GM18507 (cell line): ENCODE data around the gene ZNF492.
"Not testable (repeated sequence)": the region's sequence is repeated elsewhere in the genome, so short reads cannot be mapped to it uniquely, and the experiment has no call there.

Source experiments
- DNase-seq: peaks from one replicate; pipeline ENCODE4 v3.0.0; 2011; ENCODE audit warnings: low read depth; ENCODE audit not compliant: insufficient read length; ENCODE audit errors: extremely low spot score
- FAIRE-seq: peaks from 2 replicates; lab custom pipeline; 2011; peaks lifted over from hg19 to GRCh38; lab: Jason Lieb, UNC

The ZNF492 gene

DNA sequence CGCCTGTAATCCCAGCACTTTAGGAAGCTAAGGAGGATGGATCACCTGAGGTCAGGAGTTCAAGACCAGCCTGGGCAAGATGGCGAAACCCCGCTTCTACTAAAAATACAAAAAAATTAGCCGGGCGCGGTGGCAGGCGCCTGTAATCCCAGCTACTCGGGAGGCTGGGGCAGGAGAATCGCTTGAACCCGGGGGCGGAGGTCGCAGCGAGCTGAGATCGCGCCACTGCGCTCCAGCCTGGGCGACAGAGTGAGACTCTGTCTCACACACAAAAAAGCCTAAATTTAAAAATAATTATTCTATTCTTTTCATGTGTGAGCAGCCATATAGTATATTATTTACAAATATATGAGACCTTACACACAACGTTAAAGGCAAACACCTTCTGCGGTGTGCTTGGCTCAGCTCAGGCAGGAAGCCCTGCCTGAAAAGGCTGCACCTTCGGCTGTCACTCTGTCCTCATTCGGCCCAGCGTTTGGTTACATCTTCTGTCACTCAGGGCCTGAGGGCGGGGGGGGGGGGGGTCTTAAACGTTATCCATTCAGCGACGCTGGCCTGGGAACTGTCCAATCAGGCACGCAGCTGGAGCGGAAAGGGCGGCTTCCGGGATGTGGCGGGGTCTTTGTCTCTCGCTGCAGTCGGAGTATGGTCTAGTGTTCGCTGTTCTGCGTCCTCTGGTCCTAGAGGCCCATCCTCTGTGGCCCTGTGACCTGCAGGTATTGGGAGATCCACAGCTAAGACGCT is at the start of gene ZNF492:
ZNF492 (plus strand) TSS at position 619 of the 744 bp plus-strand sequence. CDS start 19,076 bp downstream, outside the sequence.
- not testable (repeated sequence) for FAIRE-seq, DNase-seq

DNA sequence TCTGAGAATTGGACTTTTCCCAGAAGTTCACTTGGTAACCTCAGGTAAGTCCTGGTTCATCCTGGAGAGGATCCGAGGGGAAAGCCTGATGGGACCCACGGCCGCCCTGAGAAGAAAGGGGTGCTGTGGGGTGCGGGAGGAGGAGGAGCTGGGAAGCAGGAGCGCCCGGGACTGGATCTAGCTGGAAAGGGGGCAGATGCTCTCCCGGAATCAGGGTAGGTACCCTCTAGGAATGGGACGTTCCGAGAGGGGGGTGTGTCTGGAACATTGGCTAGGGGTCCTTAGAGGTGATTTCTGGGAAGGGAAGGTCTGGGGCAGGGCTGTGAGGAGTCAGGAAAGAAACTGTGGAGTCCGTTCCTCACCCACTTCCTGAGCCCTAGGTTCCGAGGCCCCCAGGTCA is 38.7 kb upstream of the ZNF492 start:
- FAIRE-seq (no peak), DNase-seq (no peak)

- FAIRE-seq: no peak
- DNase-seq: no peak
These were observed 38.2 kb upstream of the ZNF492 start for GRCh38 chr19:22595918-22596341.

- no peak for FAIRE-seq
These were observed 33.2 kb upstream of the ZNF492 start for GRCh38 chr19:22600690-22601648.

GRCh38 chr19:22601906-22602630 is 32.1 kb upstream of the ZNF492 start:
- DNase-seq (no peak), FAIRE-seq (no peak)

More at GRCh38 chr19:22600690-22601648, 33.2 kb upstream of the ZNF492 start:
- DNase-seq: no peak

- FAIRE-seq: no peak
- no peak for DNase-seq
These were observed 31.4 kb upstream of the ZNF492 start for GRCh38 chr19:22602631-22603272.

DNA sequence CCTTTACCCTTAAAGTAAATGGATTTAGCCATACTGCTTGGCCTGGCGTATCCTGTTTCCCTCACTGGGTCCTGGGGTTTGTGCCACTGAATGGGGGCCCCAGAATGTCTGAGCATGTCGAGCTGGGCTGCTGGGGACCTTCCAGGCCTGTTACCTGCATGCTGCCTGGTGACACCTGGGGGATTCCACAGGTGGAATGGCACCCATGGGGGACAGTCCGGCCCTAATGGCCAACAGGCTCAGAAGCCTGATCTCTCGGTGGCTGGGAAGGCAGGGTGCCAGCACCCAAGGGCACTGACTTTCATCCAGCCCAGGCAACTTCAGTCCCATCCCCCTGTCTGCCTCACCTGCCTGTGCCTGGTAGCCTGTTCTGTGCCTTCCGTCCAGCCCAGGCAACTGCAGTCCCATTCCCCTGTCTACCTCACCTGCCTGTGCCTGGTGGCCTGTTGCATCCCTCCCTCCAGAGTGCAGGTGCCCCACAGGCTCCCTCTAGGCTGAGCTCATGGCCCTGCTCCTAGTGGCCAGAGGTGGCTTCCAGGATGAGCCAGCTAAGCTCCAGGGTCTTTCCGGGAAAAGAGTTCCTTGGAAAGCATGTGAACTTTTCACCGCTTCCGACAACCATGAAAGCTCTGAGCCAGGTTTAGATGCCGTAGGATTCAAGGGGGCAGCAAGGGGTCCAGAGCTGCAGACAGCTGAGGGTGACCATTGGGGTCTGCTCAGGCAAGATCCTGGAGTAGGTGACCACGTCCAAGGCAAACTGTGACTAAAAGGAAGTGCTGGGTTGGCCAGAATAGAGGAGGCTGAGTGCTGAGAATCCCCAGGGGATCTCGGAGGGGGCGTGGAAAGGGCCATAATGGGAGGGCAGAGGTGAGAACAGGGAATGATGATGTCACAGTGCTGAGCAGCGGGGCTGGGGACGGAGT is 30.3 kb upstream of the ZNF492 start:
- no peak for DNase-seq
- FAIRE-seq: no peak

- FAIRE-seq: no peak
These were observed 29.4 kb upstream of the ZNF492 start for GRCh38 chr19:22604571-22605274.

GRCh38 chr19:22605275-22606211 is 28.6 kb upstream of the ZNF492 start:
- DNase-seq: no peak
- FAIRE-seq: no peak

More at GRCh38 chr19:22604571-22605274, 29.4 kb upstream of the ZNF492 start:
- no peak for DNase-seq

DNA sequence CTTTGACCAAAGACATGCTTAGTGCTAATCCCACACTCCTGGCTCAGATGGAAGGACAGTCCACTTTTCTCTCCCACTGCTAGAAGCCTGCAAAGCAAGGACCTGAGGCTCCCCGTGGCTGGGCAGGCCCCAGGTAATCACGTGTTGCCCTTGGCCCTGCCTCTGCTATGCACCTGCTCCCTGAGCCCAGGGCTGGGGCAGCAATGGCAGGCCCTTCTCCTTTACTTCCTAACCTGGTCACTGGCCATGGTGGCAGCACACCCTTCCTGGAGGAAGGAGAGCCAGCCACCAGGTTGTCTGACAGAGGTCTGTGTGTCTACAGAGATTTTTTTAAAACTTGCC is 27.9 kb upstream of the ZNF492 start:
- FAIRE-seq: no peak
- no peak for DNase-seq

GRCh38 chr19:22606954-22607652 is 27.0 kb upstream of the ZNF492 start:
- no peak for FAIRE-seq

DNA sequence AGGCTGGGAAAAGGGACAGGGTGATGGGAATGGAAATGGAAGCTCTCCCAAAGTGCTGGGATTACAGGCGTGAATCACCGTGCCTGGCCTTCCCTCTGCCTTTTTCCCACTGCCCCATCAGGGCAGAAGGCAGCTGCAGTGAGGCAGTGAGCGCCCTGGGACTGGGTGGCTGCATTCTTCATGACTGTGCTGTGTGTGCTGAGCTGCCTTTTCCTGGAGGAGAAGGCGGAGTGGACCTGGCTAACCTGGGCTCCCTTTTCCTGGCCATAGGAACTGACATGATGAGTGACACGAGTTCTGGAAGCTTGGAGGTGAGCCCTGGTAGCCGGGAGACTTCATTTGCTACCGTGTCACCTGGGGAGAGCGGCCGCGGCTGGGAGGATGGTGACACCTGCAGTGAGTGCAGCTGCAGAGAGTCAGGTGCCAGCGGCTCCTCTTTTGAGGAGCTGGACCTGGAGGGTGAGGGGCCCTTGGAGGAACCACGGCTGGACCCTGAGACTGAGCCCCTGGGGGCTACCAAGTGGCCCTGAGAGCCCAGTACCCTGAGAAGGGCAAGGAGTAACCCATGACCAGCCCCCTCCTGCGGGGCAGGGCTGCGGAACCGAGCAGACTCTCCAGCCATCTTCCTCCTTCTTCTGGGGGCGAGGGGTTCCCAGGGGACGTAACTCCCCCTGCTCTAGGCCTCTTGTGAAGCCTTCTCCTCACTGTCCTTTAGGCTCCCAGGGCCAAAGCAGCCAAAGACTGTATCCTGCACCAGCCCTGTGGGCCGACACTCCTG is 26.3 kb upstream of the ZNF492 start:
- FAIRE-seq (no peak), DNase-seq (no peak)

More at GRCh38 chr19:22606954-22607652, 27.0 kb upstream of the ZNF492 start:
- DNase-seq: no peak

DNA sequence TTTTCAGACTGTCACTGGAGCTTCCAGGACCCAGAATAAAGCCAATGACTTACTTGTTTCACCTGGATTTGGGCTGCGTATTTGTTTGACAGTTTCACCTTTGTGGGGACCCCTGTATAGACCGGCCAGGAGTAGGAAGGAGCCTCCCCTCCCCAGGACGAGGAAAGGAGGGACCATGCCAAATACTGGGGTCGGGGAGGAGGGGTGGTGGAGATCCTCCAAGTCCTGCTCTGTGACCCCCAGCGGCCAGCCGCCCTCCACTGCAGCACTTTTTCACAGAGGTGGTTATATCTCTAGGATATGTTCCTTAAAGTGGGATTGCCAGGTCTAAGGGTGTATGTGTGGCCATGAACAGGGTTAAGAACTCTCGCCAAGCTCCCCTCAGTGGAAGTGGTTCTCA is 25.7 kb upstream of the ZNF492 start:
- no peak for DNase-seq
- no peak for FAIRE-seq

GRCh38 chr19:22609630-22610029 is 24.5 kb upstream of the ZNF492 start:
- DNase-seq (no peak), FAIRE-seq (no peak)

DNA sequence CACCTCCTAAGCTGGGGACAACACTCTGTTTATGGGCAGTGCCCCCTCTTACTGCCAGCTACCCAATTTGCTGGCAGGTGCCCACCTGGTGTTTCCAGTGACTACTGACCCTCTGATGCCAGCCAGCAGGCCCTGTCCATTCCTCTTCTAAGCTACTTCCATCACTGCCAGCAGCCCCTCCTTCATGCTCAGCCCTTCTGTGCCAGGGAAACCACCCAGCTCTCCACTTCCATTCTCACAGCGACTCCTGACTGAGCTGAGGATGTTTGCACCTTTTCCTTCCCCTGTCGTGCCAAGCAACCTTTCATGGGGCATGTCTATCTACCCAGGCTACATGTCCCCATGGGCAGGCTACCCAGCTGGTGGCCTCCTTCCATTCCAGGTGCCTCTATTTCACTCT is 24.0 kb upstream of the ZNF492 start:
- FAIRE-seq: no peak
- DNase-seq: no peak
